Measurements from ENCODE around the gene KLF13. TPM values are rescaled to one million over a fixed set of nuclear protein-coding genes. Genes with fewer than 3 reads are reported as not detected.

The KLF13 gene
- total RNA-seq, 2 experiments from 2014 or later = 214 to 215 TPM

GRCh38 chr15:31292391-31293015 lies 34.1 kb upstream of the KLF13 start:
- Mint-ChIP-seq H3K27me3 (ENCODE audit: low read depth) (peaks cover 40% of the 10 kb centered on the region), H3K27ac (no peak overlapping the region), H3K36me3 (ENCODE audit: low read depth) (peaks cover 8% of the 10 kb centered on the region), H3K4me1 (ENCODE audit: low read depth) (no peaks in the 10 kb centered on the region), H3K4me3 (no peak overlapping the region), H3K9me3 (ENCODE audit: insufficient read depth) (peaks cover 8% of the 10 kb centered on the region)
- ChIA-PET CTCF (interaction anchor here (1.1 to 1.2 kb wide), 2 partner anchors 10 to 206 kb away, joined by 3 to 4 read pairs; no protein-coding TSS in a partner anchor), POLR2A (interaction anchor here (1.5 kb wide), 1 partner anchor 142 kb away, joined by 3 read pairs; no protein-coding TSS in a partner anchor)
- no peak for ATAC-seq
- peak; percentile 9 for DNase-seq

DNA sequence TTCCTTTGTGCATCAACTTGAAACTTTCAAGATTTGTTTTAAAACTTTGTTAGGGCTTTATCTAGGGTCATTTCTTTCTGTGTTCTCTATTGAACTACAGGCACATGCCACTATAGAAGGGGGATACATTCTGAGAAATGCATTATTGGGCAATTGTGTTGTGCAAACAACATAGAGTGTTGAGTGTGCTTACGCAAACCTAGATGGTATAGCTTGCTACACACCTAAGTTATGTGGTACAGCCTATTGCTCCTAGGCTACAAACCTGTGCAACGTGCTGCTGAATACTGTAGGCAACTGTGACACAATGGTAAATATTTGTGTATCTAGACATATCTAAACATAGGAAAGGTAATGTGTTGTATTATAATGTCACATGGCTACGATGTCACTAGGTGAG lies 33.0 kb upstream of the KLF13 start:
- POLR2A ChIA-PET = no interaction called here
- no peak overlapping the region for H3K4me3 Mint-ChIP-seq
- peaks cover 40% of the 10 kb centered on the region for H3K27me3 Mint-ChIP-seq (ENCODE audit: low read depth)
- DNase-seq = no peak
- ATAC-seq = no peak
- CTCF ChIA-PET = no interaction called here
- no peak overlapping the region for H3K27ac Mint-ChIP-seq
- H3K9me3 Mint-ChIP-seq (ENCODE audit: insufficient read depth) = no peaks in the 10 kb centered on the region
- no peaks in the 10 kb centered on the region for H3K4me1 Mint-ChIP-seq (ENCODE audit: low read depth)
- peaks cover 2% of the 10 kb centered on the region for H3K36me3 Mint-ChIP-seq (ENCODE audit: low read depth)

DNA sequence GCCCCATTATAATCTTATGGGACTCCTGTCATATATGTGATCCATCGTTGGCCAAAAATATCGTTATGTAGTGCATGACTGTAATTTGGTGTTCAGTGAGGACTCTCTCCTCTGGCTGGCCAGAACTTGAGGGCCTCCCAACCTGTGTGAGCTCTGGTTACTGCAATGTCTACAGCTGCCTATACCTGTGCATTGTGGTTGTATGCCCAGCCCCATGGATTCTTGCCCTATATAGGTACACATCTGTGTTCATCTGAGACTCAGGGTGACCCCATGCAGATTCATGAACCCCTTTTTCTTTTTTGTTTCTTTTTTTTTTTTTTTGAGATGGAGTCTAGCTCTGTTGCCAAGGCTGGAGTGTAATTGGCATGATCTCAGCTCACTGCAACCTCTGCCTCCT lies 32.6 kb upstream of the KLF13 start:
- ChIA-PET POLR2A (no interaction called here), CTCF (no interaction called here)
- peaks cover 40% of the 10 kb centered on the region for H3K27me3 Mint-ChIP-seq (ENCODE audit: low read depth)

GRCh38 chr15:31295658-31296057 lies 31.0 kb upstream of the KLF13 start:
- ChIA-PET POLR2A (no interaction called here), CTCF (interaction anchor here (1.7 kb wide), 1 partner anchor 28 kb away, joined by 5 read pairs; no protein-coding TSS in a partner anchor)
- H3K27me3 Mint-ChIP-seq (ENCODE audit: low read depth) = peaks cover 37% of the 10 kb centered on the region
- DNase-seq (peak; percentile 10), ATAC-seq (no peak)
- no peak overlapping the region for H3K4me3 Mint-ChIP-seq
- H3K4me1 Mint-ChIP-seq (ENCODE audit: low read depth) = no peaks in the 10 kb centered on the region
- H3K9me3 Mint-ChIP-seq (ENCODE audit: insufficient read depth) = no peaks in the 10 kb centered on the region
- H3K36me3 Mint-ChIP-seq (ENCODE audit: low read depth) = no peaks in the 10 kb centered on the region
- H3K27ac Mint-ChIP-seq = no peak overlapping the region

More for the DNA sequence above, 32.6 kb upstream of the KLF13 start:
- Mint-ChIP-seq H3K27ac (no peak overlapping the region), H3K9me3 (ENCODE audit: insufficient read depth) (no peaks in the 10 kb centered on the region), H3K4me1 (ENCODE audit: low read depth) (no peaks in the 10 kb centered on the region), H3K36me3 (ENCODE audit: low read depth) (no peaks in the 10 kb centered on the region), H3K4me3 (no peak overlapping the region)
- ATAC-seq (no peak), DNase-seq (no peak)

GRCh38 chr15:31296219-31296645 lies 30.4 kb upstream of the KLF13 start:
- Mint-ChIP-seq H3K27ac (no peak overlapping the region), H3K4me3 (no peak overlapping the region), H3K9me3 (ENCODE audit: insufficient read depth) (no peaks in the 10 kb centered on the region), H3K27me3 (ENCODE audit: low read depth) (peaks cover 33% of the 10 kb centered on the region), H3K36me3 (ENCODE audit: low read depth) (no peaks in the 10 kb centered on the region), H3K4me1 (ENCODE audit: low read depth) (no peaks in the 10 kb centered on the region)
- CTCF ChIA-PET = interaction anchor here (1.7 kb wide), 1 partner anchor 29 kb away, joined by 5 read pairs; no protein-coding TSS in a partner anchor
- DNase-seq (peak; percentile 6), ATAC-seq (no peak)
- POLR2A ChIA-PET = no interaction called here

DNA sequence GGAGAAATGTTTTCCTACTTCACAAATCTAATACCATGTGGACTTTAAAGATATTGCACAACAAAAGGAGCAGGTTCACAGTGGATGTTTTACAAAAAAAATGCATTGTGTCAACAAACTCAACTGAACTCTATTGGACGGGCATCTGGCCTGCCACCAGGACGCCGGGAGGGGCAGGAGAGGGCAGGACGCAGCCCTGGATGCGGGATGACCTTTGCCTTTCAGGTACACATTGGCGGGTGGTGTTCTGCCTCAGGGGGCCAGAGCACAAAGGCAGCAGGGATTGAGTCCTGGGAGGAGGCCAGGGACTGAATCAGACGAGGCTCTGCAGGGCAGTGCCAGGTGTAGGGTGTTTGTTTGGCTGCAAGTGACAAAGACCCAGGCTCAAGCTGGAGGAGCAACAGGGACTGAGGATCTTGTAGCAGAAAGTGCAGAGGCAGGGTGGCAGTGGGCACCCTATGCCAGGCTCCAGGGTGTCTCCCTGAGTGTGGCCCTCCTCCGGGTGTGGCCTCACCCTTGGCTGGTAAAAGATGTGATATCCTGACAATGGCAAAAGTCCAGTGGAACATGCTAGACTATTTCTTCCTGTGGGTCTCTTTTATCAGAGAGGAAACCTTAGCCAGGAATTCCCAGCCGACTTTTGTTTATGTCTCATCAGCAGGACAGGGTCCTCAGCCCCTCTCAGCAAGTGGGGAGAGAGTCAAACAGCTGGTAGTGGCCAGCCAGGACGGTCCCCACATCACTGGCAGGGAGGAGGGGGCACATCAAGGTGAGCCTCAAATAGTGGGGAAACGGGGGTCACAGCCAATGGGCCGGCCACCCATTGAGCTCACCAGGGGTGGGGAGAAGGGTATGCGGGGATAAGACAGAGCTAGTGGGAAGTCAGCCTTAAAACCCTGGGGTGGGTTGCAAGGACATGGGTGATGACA lies 29.7 kb upstream of the KLF13 start:
- Mint-ChIP-seq H3K36me3 (ENCODE audit: low read depth) (no peaks in the 10 kb centered on the region), H3K4me1 (ENCODE audit: low read depth) (no peaks in the 10 kb centered on the region), H3K9me3 (ENCODE audit: insufficient read depth) (no peaks in the 10 kb centered on the region), H3K27me3 (ENCODE audit: low read depth) (peaks cover 26% of the 10 kb centered on the region), H3K27ac (no peak overlapping the region), H3K4me3 (no peak overlapping the region)
- ChIA-PET POLR2A (no interaction called here), CTCF (no interaction called here)
- no peak for DNase-seq
- ATAC-seq = no peak

DNA sequence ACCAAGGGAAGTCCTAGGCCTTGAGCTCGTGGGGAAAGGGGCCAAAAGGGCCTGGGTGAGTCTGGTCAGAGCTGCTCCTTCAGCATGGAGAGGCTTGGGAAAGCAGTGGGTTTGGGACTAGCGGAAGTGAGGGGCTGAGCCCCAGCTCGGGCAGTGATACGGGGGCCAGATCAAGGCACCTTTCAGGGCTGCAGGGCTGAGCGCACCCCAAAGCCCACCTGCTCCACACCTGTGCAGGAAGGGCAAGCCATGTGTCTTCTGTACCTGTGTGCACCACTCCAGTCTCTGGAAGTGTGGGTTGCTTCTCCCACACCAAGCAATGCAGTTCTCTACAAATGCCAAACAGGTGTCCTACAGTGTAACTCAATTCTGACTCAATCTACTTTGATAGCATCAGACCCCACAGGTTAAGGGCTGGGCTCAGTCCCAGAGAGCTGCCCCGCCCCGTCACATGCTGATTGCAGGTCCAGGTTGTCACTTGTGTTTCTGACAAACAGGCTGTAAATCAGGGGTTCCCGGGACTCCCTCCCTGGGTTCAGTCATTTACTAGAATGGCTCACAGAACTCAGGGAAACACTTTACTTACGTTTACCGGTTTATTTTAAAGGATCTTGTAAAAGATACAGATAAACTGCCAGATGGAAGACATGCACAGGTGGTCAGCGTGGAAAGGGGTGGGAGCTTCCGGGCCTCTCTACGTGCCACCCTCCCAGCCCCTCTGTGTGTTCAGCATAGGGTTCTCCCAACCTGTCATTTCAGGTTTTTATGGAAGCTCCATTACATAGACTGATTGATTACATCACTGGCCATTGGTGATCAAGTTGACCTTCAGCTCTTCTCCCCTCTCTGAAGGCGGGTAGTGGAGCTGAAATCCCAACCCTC lies 28.8 kb upstream of the KLF13 start:
- H3K36me3 Mint-ChIP-seq (ENCODE audit: low read depth) = no peaks in the 10 kb centered on the region
- peaks cover 20% of the 10 kb centered on the region for H3K27me3 Mint-ChIP-seq (ENCODE audit: low read depth)
- H3K9me3 Mint-ChIP-seq (ENCODE audit: insufficient read depth) = no peaks in the 10 kb centered on the region
- ATAC-seq (no peak), DNase-seq (peak; percentile 19)
- no peak overlapping the region for H3K4me3 Mint-ChIP-seq
- H3K27ac Mint-ChIP-seq = no peak overlapping the region
- CTCF ChIA-PET = no interaction called here
- peaks cover 5% of the 10 kb centered on the region for H3K4me1 Mint-ChIP-seq (ENCODE audit: low read depth)
- POLR2A ChIA-PET = no interaction called here

DNA sequence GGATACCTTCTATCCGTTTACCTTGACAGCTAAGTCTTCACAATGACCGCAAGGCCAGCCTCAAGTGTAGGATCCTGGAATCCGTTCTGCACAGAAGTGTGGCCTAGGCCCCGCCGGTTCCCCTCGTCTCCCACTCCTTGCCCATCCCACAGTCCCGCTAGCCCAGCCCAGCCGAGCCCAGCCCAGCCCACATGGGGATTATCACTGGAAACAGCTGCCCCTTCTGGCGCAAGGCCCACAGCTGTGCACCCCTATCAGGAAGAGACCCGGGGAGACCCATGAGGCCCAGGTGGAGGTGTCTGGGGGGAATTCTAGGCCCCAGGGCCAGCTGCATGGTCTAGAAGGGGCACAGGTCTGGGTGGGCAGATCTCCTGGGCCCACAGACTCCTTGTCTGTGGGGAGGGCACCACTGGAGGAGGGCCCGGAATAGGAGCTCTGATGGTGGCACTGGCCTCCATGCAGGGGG lies 27.9 kb upstream of the KLF13 start:
- Mint-ChIP-seq H3K4me1 (ENCODE audit: low read depth) (peaks cover 14% of the 10 kb centered on the region), H3K27me3 (ENCODE audit: low read depth) (peaks cover 12% of the 10 kb centered on the region), H3K36me3 (ENCODE audit: low read depth) (no peaks in the 10 kb centered on the region), H3K27ac (no peak overlapping the region), H3K9me3 (ENCODE audit: insufficient read depth) (no peaks in the 10 kb centered on the region), H3K4me3 (no peak overlapping the region)
- ChIA-PET CTCF (no interaction called here), POLR2A (no interaction called here)
- ATAC-seq (no peak), DNase-seq (no peak)

DNA sequence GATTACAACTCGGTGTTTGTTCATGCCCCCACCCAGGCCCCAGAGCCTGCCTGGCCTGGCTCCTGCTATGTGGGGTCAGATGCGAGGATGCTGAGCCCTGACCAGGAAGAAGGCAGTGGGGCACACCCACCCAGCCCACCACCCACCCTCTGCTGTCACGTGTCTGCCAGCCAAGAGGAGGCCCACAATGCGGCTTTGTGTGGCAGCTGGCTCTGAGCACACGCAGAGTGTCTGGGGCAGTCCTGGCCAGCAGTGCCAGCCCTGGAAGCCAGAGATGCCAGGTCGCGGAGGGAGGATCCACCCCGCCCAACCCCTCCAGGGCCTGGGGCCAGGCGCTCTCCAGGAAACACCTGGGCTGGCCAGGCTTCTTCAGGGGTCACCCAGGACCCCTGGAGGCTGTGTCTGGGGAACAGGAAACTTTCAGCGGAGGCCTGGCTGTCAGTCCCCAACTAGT lies 26.4 kb upstream of the KLF13 start:
- no peaks in the 10 kb centered on the region for H3K36me3 Mint-ChIP-seq (ENCODE audit: low read depth)
- peaks cover 20% of the 10 kb centered on the region for H3K4me1 Mint-ChIP-seq (ENCODE audit: low read depth)
- no peak overlapping the region for H3K27ac Mint-ChIP-seq
- no peaks in the 10 kb centered on the region for H3K9me3 Mint-ChIP-seq (ENCODE audit: insufficient read depth)
- CTCF ChIA-PET = no interaction called here
- ATAC-seq = no peak
- POLR2A ChIA-PET = no interaction called here
- H3K4me3 Mint-ChIP-seq = no peak overlapping the region
- DNase-seq = no peak
- H3K27me3 Mint-ChIP-seq (ENCODE audit: low read depth) = peaks cover 12% of the 10 kb centered on the region

DNA sequence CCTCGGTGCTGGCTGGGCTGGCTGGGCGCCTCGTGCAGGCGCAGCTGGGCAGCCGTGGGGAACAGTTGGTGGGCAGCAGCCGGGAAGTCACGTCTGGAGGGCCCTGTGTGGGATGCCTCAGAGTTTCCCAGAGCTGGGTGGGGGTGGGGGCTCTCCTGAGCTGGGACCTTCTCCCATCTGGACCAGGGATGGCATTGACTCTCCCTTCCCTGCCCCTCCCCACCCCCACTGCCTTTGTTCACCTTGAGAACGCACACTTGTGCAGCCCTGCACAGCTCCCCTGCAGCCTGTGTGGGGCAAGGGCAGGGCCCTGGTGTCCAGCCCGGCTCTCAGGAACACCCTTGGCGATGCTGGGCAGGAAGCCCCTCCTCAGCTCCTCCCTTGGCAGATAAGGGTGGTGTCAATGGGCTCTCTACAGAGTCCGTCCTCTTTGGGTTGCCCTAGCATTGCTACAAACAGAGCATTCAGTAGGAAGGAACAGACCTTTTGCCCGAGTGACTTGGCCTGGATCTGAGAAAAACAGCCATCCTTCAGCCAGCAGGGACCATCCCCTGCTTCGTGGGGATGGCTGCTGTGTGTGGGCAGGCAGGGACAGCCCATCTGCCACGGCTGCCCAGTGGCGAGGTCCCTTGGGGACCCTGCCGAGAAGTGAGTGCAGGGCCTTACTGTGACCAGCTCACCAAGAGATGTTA lies 25.5 kb upstream of the KLF13 start:
- Mint-ChIP-seq H3K27me3 (ENCODE audit: low read depth) (peaks cover 7% of the 10 kb centered on the region), H3K4me1 (ENCODE audit: low read depth) (peaks cover 20% of the 10 kb centered on the region), H3K36me3 (ENCODE audit: low read depth) (no peaks in the 10 kb centered on the region), H3K9me3 (ENCODE audit: insufficient read depth) (no peaks in the 10 kb centered on the region), H3K4me3 (no peak overlapping the region), H3K27ac (no peak overlapping the region)
- ChIA-PET POLR2A (interaction anchor here (0.6 kb wide), 1 partner anchor 63 kb away, joined by 3 read pairs; no protein-coding TSS in a partner anchor), CTCF (no interaction called here)
- ATAC-seq (no peak), DNase-seq (peak; percentile 12)

GRCh38 chr15:31301673-31301990 lies 25.0 kb upstream of the KLF13 start:
- Mint-ChIP-seq H3K9me3 (ENCODE audit: insufficient read depth) (no peaks in the 10 kb centered on the region), H3K4me1 (ENCODE audit: low read depth) (peaks cover 20% of the 10 kb centered on the region), H3K27ac (no peak overlapping the region), H3K36me3 (ENCODE audit: low read depth) (no peaks in the 10 kb centered on the region), H3K4me3 (no peak overlapping the region), H3K27me3 (ENCODE audit: low read depth) (peaks cover 2% of the 10 kb centered on the region)
- CTCF ChIA-PET = no interaction called here
- ATAC-seq = no peak
- POLR2A ChIA-PET = no interaction called here
- DNase-seq = no peak
